Transverse colon (tissue), 3 donors: ENCODE data around the gene SUB1.

Experiments used
- CTCF ChIP-seq, 5 experiments: fragments of 200-600 bp in 3 of 5; fragments of 450-650 bp in 2 of 5; sonication (generic) in 3 of 5; IDR thresholded peaks; 1 replicate in 2 of 5; 2 replicates in 3 of 5; pipeline ENCODE4 v1.5.1; 2016 to 2017; ENCODE audit warnings: antibody characterized with exemption in 5 of 5, inconsistent platforms in 3 of 5, mild to moderate bottlenecking in 2 of 5, moderate library complexity in 1 of 5
- POLR2A ChIP-seq: fragments of 450-650 bp; IDR thresholded peaks from one replicate; pipeline ENCODE4 v1.6.1; 2016; ENCODE audit warnings: antibody characterized with exemption, mild to moderate bottlenecking, moderate library complexity

GRCh38 chr5:32551865-32552264, 33.5 kb upstream of the SUB1 start:
- no peak for TF ChIP-seq CTCF (IDR thresholded peaks at IDR 0.05)
- no peak for TF ChIP-seq POLR2A
